Activated CD4-positive, alpha-beta T cell treated with anti-CD3 and anti-CD28 coated beads for 48 hours (primary cell): ENCODE results near the gene E2F1.

Experiments used
- DNase-seq: peaks from one replicate; pipeline ENCODE4 v3.0.0-alpha.2; 2020

Gene E2F1, protein sequence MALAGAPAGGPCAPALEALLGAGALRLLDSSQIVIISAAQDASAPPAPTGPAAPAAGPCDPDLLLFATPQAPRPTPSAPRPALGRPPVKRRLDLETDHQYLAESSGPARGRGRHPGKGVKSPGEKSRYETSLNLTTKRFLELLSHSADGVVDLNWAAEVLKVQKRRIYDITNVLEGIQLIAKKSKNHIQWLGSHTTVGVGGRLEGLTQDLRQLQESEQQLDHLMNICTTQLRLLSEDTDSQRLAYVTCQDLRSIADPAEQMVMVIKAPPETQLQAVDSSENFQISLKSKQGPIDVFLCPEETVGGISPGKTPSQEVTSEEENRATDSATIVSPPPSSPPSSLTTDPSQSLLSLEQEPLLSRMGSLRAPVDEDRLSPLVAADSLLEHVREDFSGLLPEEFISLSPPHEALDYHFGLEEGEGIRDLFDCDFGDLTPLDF

DNA sequence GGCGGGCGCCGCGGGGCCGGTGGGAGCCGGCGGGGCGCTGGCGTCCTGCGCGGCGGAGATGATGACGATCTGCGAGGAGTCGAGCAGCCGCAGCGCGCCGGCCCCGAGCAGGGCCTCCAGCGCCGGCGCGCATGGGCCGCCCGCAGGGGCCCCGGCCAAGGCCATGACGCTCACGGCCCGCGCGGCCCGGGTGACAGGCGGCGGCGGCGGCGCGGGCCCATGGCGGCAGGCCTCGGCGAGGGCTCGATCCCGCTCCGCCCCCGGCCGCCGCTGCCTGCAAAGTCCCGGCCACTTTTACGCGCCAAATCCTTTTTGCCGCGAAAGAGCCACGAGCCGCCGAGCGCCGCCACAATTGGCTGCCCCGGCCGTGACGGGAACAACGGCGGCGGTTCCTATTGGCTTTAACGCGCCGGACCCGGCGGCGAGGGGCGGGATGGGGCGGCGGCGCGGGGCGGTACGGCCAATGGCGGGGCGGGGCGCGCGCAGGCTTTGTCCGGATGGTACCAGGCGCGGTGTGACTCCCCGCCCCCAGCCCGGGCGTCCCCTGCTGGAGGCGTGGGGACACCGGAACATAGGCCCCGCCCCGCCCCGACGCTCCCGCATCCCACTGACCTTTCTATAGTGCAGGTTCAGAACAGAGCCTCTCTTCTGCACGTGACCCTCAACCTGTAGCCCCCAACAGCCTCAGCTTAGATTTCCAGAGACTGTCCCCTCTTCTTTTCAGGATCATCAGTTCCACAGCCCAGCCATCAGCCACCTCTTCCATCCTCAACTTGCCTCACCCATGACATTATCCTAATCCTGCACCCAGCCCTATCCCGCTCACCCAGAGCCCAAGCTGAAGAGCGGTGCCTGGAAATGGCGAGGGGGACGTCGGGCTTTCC, at the start of gene E2F1:
Gene E2F1, minus strand, starts transcription at position 286 of the 884 bp plus-strand sequence. Its CDS starts 121 bp downstream, at position 165.
- DNase-seq: peak; percentile 97

DNA sequence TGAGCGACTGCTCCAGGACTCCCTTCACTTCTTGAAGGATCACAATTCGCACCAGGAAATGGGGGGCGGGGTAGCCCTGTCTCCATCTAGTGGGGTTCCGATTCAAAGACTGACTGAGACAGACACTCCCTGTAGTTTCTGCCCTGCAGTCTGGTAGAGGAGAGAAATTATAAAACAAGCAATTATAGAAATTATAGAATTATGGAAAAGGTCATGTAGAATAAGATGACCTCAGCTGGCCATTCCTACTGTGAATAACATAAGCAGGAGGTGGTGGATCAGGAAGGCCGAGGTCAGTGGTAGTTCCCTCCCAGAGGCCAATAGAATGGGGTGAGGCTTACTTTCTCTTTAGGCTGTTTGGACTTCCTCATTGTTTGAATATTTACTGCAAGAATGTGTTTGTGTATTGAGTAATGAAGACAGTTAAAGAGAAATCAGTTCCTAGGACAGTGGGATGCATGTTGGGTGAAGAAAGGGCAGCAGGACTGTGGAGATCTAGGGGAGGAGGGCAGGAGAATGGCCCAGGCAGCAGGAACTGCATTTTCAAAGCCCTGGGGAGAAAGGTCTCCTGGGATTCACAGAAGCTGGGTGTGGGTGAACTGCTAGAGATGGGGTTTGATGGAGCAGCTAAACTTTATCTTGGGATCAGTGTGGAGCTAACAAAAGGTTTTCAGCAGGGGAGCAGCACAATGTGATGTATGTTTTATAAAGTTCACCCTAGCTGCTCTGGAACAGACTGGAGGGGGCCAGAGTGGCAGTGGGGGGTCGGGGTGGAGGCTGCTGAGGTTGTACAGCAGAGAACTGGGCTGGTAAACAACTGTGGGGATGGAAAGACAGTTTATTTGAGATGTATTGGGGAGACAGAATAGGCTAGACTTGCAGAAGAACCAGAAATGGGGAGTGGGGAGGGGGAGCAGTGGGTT, 47.7 kb upstream of the E2F1 start:
- DNase-seq: no peak

DNA sequence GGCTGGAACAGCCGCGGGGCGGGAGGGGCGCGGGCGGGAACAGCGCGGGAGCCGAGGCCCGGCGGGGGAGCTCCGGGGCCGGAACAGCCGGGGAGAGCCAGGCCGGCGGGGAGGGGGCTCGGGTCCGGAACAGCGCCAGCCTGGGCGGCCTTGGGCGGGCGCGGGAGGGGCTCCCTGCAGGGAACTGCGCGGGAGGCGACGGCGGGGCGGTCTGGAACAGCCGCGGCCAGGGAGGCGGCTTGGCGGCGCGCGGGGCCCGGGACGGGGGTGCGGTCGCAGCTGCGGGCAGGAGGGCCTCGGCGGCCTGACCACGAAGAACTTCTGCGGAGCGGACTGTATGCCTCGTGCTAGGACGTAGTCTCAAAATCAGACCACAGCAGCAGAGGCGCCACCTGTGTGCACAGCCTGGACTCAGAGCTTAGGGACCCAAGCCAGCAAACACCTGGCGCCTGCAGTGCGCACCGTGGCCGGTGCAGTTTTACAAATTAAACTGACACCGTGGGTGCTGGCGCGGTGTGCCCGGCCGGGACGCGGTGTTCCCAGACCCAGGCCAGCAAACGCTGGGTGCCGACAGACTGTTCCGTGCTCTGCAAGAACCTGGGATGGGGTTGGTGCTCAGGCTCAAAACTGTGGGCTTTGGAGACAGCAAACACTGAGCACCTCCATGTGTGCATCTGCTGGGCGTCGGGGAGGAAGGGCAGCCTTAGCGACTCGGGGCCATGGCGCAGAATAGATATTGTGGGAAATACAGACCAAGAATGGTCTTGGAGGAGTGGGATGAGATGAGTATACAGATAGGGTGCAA, 46.2 kb upstream of the E2F1 start:
- DNase-seq: peak; percentile 83

DNA sequence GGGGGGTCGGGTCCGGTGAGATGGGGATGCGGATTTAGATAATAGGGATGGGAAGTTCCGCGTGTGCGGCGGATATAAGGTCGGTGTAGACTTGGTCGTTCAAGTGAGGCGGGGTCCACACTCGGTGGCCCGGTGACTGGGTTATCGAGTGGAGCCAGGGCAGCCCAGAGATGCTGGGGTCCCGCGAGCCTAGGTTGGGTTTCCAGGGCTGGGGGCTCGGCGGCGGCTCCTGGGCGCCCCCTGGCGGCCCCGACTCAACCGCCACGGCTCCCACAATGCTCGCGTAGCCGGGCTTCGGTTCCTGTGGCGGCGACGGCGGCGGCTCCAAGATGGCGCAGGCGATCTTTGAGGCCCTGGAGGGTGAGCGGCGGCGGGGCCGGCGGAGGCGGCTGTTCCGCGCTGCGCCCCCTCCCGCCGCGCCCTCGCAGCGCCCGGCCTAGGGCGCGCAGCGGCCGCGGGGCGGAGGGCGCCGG, 45.5 kb upstream of the E2F1 start, which contains the start of gene ZNF341:
Gene ZNF341, plus strand, starts transcription at position 304 of the 473 bp plus-strand sequence. Its CDS starts 26 bp downstream, at position 330.
- DNase-seq: peak; percentile 93

DNA sequence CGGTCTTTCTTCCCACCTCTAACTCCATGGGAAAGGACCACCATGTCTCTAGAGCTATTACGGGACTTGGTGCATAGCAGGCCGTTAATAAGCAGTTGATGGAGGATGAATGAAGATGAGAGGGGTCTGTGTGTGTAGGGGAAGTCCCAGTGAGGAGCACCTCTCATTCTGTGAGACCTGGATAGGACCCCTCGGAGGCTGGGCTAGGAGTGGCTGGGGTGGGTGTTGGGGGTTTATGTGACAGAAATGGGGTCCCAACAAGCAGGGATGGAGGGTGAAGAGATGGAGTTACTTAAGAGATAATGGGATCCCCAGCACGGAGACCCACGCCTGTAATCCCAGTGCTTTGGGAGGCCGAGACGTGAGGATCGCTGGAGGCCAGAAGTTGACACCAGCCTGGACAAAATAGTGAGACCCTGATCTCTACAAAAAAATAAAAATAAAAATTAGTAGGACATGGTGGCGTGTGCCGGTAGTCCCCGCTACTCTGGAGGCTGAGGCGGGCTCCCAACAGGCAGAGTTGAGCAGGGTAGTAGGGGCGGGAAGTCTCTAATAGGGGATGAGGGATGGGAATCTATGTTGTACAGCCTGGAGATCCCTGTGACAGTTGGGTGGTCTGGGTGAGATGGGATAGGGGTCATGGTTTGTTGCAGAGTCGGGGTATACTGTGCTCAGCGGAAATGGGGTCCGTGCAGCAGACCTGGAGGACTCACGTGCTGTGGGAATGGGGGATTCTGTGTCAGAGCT, 44.9 kb upstream of the E2F1 start:
- no peak for DNase-seq

DNA sequence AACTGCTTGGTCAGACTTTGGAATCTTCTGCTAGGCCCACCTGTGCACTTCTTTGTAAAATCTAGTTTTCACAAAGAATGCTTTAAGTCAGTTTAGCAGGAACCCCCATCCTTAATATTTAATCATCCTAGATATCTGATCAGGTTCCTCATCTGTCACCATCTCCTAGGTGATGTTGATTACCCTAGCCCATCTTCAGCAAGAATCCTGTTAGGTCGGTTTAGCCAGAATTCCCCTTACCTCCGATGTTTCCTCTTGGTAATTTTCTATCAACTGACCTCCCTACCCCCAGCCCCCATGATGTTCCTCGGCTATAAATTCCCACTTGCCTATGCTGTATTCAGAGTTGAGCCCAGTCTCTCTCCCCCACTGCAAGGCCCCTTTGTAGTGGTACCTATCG, 42.9 kb upstream of the E2F1 start:
- no peak for DNase-seq

DNA sequence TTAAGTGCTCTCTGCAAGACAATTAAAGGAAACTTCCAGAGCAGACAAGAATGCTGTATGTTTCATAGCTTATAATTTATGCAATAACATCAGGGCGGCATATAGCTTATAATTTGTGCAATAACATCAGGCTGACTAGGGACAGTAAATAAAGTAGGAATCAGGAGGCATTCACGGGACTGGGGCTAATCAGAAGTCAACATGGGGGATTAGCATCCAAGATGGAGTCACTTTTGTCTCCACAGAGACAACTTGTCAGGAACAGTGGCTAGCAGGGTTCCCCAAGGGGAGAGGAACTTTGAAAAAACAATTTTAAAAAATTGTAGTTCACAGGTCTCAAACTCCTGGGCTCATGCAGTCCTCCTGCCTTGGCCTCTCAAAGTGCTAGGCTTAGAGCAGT, 42.3 kb upstream of the E2F1 start:
- DNase-seq: no peak

DNA sequence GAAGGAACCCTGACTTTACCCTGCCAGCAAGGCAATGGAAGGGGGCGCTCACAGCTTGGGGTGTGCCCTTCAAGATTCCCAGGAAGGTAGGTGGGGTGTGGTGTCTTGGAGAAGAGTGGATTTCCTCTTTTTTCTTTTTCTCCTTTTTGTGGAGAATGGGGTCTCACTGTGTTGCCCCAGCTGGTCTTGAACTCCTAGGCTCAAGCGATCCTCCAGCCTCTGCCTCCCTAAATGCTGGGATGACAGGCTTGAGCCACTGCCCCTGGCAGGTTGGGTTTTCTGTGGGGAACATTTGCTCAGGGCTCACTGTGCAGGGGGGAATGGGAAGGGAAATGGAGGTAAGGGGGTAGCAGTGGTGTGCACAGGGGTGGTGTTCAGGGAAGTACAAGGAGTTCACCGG, 41.6 kb upstream of the E2F1 start:
- no peak for DNase-seq

DNA sequence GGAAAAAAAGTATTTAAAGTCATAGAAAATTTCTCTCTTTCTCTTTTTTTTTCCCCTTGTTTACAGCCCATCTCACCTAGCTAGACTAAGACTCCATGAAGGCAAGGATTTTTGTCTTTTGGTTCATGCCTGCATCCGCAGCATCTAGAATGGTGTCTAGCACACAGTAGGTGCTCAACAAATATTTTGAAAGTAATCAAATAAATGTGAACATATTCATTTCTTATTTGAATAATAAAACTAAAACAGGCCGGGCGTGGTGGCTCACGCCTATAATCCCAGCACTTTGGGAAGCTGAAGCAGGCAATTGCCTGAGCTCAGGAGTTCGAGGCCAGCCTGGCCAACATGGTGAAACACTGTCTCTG, 40.9 kb upstream of the E2F1 start:
- DNase-seq: no peak

DNA sequence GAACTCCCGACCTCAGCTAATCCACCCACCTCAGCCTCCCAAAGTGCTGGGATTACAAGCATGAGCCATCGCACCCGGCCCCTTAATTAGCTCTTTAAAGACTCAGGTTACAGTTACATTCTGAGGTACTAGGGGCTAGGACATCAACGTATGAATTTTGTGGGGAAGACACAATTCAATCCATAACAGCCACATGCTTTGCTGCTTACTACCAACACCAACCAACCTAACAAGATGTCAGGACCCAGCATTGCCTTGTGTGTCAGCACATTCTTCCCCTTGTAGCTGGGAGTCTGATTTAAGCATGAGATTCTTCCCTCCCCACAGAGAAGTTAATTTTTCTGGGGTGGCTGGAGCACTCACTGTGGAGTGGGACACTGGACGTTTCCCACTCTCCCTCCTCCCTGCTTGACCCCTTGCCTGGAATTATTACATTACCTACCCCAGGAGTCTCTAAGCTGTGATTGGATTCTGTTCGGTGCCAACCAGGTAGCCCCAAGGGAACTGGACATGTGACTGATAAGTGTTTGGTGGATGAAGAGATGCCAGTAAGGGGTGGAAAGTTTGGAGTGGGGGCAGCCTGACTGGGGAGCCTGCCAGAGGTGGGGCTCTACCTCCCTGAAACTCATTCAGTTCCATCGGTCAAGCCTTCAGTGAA, 39.6 kb upstream of the E2F1 start:
- DNase-seq: no peak

DNA sequence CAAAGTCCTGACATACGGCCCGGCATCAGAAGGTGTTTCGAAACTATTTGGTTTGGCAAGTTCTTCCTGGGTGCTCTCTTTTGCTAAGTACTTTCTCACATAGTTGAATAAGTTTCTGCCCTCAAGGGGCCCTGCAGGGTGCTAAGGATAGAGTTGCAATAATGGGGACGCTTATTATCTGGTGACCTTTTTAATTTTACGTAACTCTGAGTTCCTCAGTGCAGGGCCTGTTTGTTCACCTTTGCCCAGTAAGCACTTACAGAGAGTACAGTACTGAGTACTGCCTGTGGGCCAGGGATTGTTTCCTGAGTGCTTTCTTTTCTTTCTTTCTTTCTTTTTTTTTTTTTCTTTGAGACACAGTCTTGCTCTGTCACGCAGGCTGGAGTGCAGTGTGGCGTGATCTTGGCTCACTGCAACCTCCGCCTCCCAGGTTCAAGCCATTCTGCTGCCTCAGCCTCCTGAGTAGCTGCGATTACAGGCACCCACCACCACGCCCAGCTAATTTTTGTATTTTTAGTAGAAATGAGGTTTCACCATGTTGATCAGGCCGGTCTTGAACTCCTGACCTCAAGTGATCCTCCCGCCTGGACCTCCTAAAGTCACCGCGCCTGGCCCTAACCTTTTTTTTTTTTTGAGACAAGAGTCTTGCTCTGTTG, 38.4 kb upstream of the E2F1 start:
- no peak for DNase-seq

DNA sequence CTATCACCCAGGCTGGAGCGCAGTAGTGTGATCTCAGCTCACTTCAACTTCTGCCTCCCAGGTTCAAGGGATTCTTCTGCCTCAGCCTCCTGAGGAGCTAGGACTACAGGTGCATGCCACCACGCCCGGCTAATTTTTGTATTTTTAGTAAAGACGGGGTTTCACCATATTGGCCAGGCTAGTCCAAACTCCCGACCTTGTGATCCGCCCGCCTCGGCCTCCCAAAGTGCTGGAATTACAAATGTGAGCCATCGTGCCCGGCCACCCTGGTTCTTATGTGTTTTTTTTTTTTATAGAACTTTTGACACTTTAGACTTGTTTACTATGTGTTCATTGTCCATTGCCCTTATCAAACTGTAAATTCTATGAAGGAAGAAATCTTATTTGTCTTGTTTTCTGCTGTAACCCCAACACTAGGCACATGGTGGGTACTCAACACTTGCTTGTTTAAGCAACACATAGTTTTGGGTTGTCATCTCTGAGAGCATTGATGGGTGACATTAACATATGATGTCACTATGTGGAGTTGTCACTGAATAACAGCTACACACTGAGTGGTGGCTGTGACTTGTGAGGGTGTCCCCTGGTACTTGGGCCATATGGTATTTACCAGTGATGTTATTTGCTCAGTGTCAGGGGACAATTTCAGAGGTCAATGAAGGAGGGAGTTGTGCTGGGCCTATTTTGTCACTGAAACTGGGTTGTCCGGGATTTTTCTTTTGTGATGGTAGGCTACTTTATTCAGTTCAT, 35.4 kb upstream of the E2F1 start:
- DNase-seq: no peak

DNA sequence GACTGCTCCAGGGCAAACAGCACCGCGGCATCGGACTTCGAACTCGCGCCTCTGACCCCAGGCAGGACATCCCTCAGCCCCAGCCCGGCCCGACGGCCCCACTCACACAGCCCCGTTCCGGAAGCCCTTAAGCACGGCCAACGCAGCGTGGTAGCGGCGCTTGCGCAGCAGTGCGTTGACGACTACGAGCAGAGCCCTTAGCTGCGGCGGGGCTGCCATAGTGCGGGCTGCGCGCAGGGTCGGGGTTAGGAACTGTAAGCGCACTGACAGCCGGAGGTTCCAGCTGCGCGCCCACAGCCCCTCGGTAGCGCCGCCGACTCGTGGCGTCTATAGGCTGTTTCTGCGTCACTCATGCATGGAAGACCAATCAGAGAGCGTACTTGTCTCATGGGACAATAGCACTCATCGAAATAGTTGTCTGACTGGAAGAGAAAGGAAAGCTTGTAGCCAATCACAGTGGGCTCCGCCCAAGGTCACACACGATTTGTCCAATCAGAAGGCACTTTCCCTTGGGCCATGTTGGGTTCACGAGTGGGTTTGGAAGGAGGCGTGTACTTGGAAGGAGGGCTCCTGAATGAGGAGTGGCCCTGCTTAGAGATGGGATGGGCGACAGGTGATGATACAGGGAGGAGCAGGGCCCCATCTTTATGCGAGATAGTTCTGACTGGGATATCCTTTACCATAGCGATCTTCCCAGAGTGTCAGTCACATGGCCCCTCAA, 34.0 kb upstream of the E2F1 start, which contains the start of gene PXMP4:
Gene PXMP4, minus strand, starts transcription at position 322 of the 721 bp plus-strand sequence. Its CDS starts 103 bp downstream, at position 219.
- peak; percentile 88 for DNase-seq

DNA sequence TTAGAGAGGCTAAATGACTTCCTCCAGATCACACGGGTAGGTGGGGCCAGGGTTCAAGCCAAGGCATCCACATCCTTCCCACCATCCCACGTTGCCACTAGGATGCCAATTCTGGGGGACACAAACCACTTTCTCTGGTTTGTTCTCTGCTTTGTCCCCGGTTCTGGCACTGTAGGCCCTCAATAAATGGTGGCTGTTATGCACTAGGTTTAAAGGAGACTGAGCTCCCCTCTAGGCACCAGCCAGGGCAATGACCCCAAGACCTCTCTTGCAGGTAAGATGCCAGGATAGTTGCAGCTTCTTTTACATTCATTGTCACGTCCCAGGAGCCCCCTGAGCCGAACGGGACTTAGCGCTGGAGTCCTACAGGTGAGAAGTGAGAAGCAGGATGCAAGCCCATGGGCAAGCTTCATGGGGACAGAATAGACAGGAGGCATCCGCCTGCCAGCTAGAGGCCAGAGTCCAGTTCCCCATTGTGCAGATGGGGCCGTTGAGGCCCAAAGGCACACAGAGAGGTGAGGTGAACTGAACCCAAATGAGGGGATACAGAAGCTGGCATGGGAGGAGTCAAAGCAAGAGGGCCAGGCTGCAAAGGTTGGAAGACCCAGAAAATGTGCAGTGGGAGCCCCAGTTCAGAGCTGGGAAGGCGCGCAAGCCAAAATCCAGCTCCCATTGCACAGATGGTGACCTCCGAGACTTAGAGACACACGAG, 33.2 kb upstream of the E2F1 start:
- peak; percentile 21 for DNase-seq

DNA sequence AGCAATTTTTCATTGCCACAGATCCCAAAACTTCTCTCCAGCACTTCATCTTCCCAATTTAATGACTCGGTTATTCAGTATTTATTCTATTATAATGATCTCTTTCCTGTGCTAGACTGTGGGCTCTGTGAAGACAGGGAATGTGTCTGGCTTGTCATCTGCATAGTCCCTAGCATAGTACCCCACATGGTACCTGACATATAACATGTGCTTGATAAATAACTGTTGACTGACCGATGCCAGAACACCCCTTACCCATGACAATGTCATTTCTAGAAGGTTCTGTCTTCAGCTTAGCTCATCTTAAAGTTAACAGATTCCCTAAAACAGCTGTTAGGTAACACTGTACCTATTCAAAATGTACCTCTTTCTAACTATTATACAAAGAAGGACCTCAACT, 30.3 kb upstream of the E2F1 start:
- no peak for DNase-seq

DNA sequence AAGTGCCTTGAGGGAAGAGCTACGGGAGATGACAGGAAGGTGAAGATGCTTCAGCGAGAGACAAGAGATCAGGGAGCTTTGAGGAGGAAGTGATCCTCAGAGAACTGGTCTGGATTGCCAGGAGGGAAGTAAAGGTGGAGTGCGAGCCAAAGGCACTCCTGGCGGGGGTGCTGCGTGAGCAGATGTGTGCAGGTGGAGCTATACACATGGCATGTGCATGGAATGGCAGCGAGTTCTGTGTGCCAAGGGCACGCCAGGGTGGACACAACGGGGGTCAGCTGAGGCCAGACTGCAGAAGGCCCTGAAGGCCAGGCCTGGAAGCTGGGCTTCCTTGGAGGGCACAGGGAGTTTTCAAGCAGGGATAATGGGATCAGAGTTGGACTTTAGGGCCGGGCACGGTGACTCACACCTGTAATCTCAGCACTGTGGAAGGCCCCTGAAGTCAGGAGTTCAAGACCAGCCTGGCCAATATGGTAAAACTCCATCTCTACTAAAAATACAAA, 27.7 kb upstream of the E2F1 start:
- no peak for DNase-seq

DNA sequence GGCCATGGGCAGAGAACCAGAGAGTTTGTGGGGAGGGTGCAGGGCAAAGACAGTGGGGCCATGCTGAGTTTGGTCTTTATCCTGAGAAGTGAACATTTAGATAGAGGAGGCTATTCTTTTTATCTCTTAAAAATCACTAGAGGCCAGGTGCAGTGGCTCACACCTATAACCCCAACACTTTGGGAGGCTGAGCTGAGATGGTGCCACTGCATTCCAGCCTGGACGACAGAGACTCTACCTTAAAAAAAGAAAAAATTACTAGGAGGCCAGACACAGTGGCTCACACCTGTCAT, 25.2 kb upstream of the E2F1 start:
- DNase-seq: no peak
